ENCODE results near the gene PRUNE1. TPM values are rescaled to one million over a fixed set of nuclear protein-coding genes. Genes with fewer than 3 reads are reported as not detected.
A peak's percentile ranks its signal among the peaks of the same experiment; 100 is the strongest.

PRUNE1 gene
- total RNA-seq, 1 experiment from 2014 or later = 24.5 TPM

DNA sequence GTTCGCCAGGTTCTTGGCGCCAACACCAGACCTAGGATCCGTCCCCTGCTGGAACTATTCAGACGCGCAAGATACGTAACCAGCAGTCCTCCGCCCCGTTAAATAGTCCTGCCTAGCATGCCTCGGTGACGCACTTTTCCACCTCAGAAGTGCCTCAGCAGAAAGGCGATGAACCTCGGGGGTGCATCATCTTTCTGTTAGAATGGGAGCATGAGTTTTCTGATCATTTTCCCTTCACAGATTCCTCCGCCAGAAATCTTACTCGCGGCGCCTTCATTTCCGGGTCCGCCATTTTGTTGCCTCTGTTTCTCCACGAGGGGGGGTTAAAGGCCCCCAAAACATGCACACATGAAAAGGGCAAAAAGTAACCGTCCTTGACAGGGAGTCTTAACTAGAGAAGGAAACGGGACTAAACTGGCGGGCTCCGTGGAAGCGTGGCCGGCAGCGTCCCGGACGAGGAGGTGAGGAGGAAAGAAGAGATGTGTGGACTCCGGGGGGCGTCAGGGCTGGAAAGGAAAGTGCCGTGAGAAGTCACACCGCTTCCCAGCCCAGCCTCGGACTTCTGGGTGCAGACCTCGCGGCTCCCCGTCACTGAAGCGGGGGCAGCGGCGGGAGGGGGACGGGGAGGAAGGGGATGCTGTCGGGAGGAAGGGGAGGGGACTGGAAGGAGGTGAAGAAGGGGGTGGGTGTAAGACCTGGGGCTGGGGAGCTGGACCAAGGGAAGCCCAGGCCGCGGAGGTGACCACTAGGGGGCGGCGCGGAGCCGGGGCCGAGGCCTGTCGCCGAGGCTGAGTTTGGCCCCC lies 62.4 kb downstream of the PRUNE1 start, which contains the start of gene GABPB2 (continued):
- TF ChIP-seq, protein P1, sequence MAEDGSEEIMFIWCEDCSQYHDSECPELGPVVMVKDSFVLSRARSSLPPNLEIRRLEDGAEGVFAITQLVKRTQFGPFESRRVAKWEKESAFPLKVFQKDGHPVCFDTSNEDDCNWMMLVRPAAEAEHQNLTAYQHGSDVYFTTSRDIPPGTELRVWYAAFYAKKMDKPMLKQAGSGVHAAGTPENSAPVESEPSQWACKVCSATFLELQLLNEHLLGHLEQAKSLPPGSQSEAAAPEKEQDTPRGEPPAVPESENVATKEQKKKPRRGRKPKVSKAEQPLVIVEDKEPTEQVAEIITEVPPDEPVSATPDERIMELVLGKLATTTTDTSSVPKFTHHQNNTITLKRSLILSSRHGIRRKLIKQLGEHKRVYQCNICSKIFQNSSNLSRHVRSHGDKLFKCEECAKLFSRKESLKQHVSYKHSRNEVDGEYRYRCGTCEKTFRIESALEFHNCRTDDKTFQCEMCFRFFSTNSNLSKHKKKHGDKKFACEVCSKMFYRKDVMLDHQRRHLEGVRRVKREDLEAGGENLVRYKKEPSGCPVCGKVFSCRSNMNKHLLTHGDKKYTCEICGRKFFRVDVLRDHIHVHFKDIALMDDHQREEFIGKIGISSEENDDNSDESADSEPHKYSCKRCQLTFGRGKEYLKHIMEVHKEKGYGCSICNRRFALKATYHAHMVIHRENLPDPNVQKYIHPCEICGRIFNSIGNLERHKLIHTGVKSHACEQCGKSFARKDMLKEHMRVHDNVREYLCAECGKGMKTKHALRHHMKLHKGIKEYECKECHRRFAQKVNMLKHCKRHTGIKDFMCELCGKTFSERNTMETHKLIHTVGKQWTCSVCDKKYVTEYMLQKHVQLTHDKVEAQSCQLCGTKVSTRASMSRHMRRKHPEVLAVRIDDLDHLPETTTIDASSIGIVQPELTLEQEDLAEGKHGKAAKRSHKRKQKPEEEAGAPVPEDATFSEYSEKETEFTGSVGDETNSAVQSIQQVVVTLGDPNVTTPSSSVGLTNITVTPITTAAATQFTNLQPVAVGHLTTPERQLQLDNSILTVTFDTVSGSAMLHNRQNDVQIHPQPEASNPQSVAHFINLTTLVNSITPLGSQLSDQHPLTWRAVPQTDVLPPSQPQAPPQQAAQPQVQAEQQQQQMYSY (CRISPR knock-in tag; IDR thresholded peaks at IDR 0.05) = peak; percentile 93
- TF ChIP-seq, protein P2, sequence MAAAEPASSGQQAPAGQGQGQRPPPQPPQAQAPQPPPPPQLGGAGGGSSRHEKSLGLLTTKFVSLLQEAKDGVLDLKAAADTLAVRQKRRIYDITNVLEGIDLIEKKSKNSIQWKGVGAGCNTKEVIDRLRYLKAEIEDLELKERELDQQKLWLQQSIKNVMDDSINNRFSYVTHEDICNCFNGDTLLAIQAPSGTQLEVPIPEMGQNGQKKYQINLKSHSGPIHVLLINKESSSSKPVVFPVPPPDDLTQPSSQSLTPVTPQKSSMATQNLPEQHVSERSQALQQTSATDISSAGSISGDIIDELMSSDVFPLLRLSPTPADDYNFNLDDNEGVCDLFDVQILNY (CRISPR knock-in tag; IDR thresholded peaks at IDR 0.05) = peak; percentile 85; the same call in 1 of the 2 replicates
- TF ChIP-seq, protein P3, sequence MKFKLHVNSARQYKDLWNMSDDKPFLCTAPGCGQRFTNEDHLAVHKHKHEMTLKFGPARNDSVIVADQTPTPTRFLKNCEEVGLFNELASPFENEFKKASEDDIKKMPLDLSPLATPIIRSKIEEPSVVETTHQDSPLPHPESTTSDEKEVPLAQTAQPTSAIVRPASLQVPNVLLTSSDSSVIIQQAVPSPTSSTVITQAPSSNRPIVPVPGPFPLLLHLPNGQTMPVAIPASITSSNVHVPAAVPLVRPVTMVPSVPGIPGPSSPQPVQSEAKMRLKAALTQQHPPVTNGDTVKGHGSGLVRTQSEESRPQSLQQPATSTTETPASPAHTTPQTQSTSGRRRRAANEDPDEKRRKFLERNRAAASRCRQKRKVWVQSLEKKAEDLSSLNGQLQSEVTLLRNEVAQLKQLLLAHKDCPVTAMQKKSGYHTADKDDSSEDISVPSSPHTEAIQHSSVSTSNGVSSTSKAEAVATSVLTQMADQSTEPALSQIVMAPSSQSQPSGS (CRISPR knock-in tag; IDR thresholded peaks at IDR 0.05; ENCODE audit: borderline replicate concordance, low read depth) = no peak
- TF ChIP-seq ATF1 (CRISPR knock-in tag; IDR thresholded peaks at IDR 0.05) (0 out of 2 replicates have a peak, but pooled peaks have one; percentile 49), JUN (CRISPR knock-in tag; IDR thresholded peaks at IDR 0.05) (peak; percentile 72), SP1 (CRISPR knock-in tag; conservative IDR thresholded peaks at IDR 0.05) (peak; percentile 20; the same call in 1 of the 2 replicates), ETV6 (CRISPR knock-in tag; IDR thresholded peaks at IDR 0.05) (peak; percentile 38; the same call in 1 of the 2 replicates), FOXK1 (CRISPR knock-in tag; IDR thresholded peaks at IDR 0.05) (peak; percentile 19; the same call in 1 of the 2 replicates), TEAD4 (CRISPR knock-in tag; IDR thresholded peaks at IDR 0.05) (0 out of 2 replicates have a peak, but pooled peaks have one; percentile 10), TP53 (CRISPR knock-in tag; IDR thresholded peaks at IDR 0.05) (peak; percentile 78; the same call in 1 of the 2 replicates), ZNF263 (CRISPR knock-in tag; IDR thresholded peaks at IDR 0.05; ENCODE audit: low read depth) (peak; percentile 72; the same call in 1 of the 2 replicates), NR3C1 (CRISPR knock-in tag; conservative IDR thresholded peaks at IDR 0.05; ENCODE audit: low read depth) (0 out of 2 replicates have a peak, but pooled peaks have one; percentile 60), MXD4 (CRISPR knock-in tag; IDR thresholded peaks at IDR 0.05; ENCODE audit: borderline replicate concordance) (no peak), NFE2L1 (CRISPR knock-in tag; IDR thresholded peaks at IDR 0.05) (peak; percentile 66; the same call in 1 of the 2 replicates), TEAD1 (CRISPR knock-in tag; IDR thresholded peaks at IDR 0.05) (peak; percentile 67), GTF2I (CRISPR knock-in tag; conservative IDR thresholded peaks at IDR 0.05) (no peak), CREM (CRISPR knock-in tag; IDR thresholded peaks at IDR 0.05) (peak; percentile 86; the same call in 1 of the 2 replicates), PRRX2 (CRISPR knock-in tag; IDR thresholded peaks at IDR 0.05) (no peak)
- TF ChIP-seq, protein P4, sequence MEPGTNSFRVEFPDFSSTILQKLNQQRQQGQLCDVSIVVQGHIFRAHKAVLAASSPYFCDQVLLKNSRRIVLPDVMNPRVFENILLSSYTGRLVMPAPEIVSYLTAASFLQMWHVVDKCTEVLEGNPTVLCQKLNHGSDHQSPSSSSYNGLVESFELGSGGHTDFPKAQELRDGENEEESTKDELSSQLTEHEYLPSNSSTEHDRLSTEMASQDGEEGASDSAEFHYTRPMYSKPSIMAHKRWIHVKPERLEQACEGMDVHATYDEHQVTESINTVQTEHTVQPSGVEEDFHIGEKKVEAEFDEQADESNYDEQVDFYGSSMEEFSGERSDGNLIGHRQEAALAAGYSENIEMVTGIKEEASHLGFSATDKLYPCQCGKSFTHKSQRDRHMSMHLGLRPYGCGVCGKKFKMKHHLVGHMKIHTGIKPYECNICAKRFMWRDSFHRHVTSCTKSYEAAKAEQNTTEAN (CRISPR knock-in tag; IDR thresholded peaks at IDR 0.05) = no peak; the same call in 1 of the 2 replicates
- TF ChIP-seq, protein P5, sequence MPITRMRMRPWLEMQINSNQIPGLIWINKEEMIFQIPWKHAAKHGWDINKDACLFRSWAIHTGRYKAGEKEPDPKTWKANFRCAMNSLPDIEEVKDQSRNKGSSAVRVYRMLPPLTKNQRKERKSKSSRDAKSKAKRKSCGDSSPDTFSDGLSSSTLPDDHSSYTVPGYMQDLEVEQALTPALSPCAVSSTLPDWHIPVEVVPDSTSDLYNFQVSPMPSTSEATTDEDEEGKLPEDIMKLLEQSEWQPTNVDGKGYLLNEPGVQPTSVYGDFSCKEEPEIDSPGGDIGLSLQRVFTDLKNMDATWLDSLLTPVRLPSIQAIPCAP (CRISPR knock-in tag; IDR thresholded peaks at IDR 0.05) = no peak
- TF ChIP-seq, protein P6, sequence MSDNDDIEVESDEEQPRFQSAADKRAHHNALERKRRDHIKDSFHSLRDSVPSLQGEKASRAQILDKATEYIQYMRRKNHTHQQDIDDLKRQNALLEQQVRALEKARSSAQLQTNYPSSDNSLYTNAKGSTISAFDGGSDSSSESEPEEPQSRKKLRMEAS (CRISPR knock-in tag; IDR thresholded peaks at IDR 0.05) = peak; percentile 87
- TF ChIP-seq, protein P7, sequence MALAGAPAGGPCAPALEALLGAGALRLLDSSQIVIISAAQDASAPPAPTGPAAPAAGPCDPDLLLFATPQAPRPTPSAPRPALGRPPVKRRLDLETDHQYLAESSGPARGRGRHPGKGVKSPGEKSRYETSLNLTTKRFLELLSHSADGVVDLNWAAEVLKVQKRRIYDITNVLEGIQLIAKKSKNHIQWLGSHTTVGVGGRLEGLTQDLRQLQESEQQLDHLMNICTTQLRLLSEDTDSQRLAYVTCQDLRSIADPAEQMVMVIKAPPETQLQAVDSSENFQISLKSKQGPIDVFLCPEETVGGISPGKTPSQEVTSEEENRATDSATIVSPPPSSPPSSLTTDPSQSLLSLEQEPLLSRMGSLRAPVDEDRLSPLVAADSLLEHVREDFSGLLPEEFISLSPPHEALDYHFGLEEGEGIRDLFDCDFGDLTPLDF (CRISPR knock-in tag; IDR thresholded peaks at IDR 0.05) = no peak
- TF ChIP-seq, protein P8, sequence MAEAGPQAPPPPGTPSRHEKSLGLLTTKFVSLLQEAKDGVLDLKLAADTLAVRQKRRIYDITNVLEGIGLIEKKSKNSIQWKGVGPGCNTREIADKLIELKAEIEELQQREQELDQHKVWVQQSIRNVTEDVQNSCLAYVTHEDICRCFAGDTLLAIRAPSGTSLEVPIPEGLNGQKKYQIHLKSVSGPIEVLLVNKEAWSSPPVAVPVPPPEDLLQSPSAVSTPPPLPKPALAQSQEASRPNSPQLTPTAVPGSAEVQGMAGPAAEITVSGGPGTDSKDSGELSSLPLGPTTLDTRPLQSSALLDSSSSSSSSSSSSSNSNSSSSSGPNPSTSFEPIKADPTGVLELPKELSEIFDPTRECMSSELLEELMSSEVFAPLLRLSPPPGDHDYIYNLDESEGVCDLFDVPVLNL (CRISPR knock-in tag; IDR thresholded peaks at IDR 0.05; ENCODE audit: borderline replicate concordance, low read depth) = peak; percentile 84; the same call in 1 of the 2 replicates
